H1 (cell line): Measurements from ENCODE around the gene TRIM46. TPM values are rescaled to one million over a fixed set of nuclear protein-coding genes. Genes with fewer than 3 reads are reported as not detected.

Source experiments
- CTCF ChIA-PET: fragments of 300-600 bp; sonication (Branson Sonifier 250); formaldehyde crosslinking; loops from one replicate; lab custom pipeline; 2021; ENCODE audit not compliant: partially characterized antibody; lab: Charles Lee
- POLR2A ChIA-PET: fragments of 300-600 bp; sonication (Branson Sonifier 250); formaldehyde crosslinking; loops from one replicate; lab custom pipeline; 2021; ENCODE audit warnings: inconsistent platforms; ENCODE audit not compliant: partially characterized antibody; lab: Charles Lee
- DNase-seq, 2 experiments: peaks; one replicate each; pipeline versions ENCODE4 v3.0.0 to v3.0.0-alpha.2; 2010 to 2022; ENCODE audit warnings: low spot score in 2 of 2, low read depth in 1 of 2, mixed read lengths in 1 of 2
- FAIRE-seq: peaks from 2 replicates; lab custom pipeline; 2011; peaks lifted over from hg19 to GRCh38; lab: Jason Lieb, UNC
- H2AFZ ChIP-seq: 2 replicates; pipeline ENCODE4 v1.8.1; 2012; ENCODE audit warnings: low read length, inconsistent platforms
- H2AK5ac ChIP-seq: 2 replicates; pipeline ENCODE4 v1.6.1; 2013; ENCODE audit warnings: low read depth, low read length
- H2BK120ac ChIP-seq: replicated peaks from 2 replicates; pipeline ENCODE3; 2013; ENCODE audit warnings: low read depth, low read length, inconsistent platforms
- H2BK12ac ChIP-seq: 2 replicates; pipeline ENCODE4 v1.6.1; 2013; ENCODE audit warnings: low read depth, low read length
- H2BK15ac ChIP-seq: 2 replicates; pipeline ENCODE4 v1.6.1; 2013; ENCODE audit warnings: low read length
- H2BK20ac ChIP-seq: 2 replicates; pipeline ENCODE4 v1.6.1; 2013; ENCODE audit warnings: low read length
- H2BK5ac ChIP-seq: 2 replicates; pipeline ENCODE4 v1.6.1; 2013; ENCODE audit warnings: low read depth, low read length
- H3K14ac ChIP-seq: 2 replicates; pipeline ENCODE4 v1.6.1; 2013; ENCODE audit warnings: inconsistent platforms; ENCODE audit not compliant: insufficient read length
- H3K18ac ChIP-seq: 2 replicates; pipeline ENCODE4 v1.6.1; 2013; ENCODE audit warnings: low read length; ENCODE audit errors: extremely low read depth
- H3K23ac ChIP-seq: 2 replicates; pipeline ENCODE4 v1.6.1; 2013; ENCODE audit warnings: inconsistent platforms; ENCODE audit not compliant: insufficient read length
- H3K23me2 ChIP-seq: 2 replicates; pipeline ENCODE4 v1.6.1; 2013; ENCODE audit warnings: low read depth, low read length
- H3K27ac ChIP-seq: 2 replicates; pipeline ENCODE4 v1.6.1; 2011; ENCODE audit warnings: low read depth, low read length, inconsistent platforms
- H3K27me3 ChIP-seq, 4 experiments: replicated peaks in 1 of 4; 1 replicate in 1 of 4; 2 replicates in 3 of 4; pipeline versions ENCODE4 v1.6.1 to v1.8.1; 2011 to 2013; ENCODE audit warnings: low read length in 3 of 4, mild to moderate bottlenecking in 3 of 4, inconsistent platforms in 2 of 4, mixed read lengths in 2 of 4, moderate library complexity in 1 of 4; ENCODE audit not compliant: control insufficient read depth in 3 of 4, insufficient read depth in 3 of 4; ENCODE audit errors: extremely low read depth in 1 of 4
- H3K36me3 ChIP-seq, 4 experiments: 2 replicates each; pipeline versions ENCODE4 v1.6.1 to v1.8.1; 2011 to 2013; ENCODE audit warnings: mild to moderate bottlenecking in 4 of 4, low read length in 3 of 4, moderate library complexity in 2 of 4, control low read depth in 1 of 4, inconsistent platforms in 1 of 4; ENCODE audit not compliant: insufficient read depth in 4 of 4, control insufficient read depth in 2 of 4
- H3K4ac ChIP-seq: replicated peaks from 2 replicates; pipeline ENCODE3; 2013; ENCODE audit warnings: low read length, low read depth, mixed read lengths, inconsistent platforms; ENCODE audit not compliant: insufficient read length
- H3K4me1 ChIP-seq, 4 experiments: replicated peaks in 1 of 4; 1 replicate in 1 of 4; 2 replicates in 3 of 4; pipeline versions ENCODE4 v1.6.1 to v1.8.1; 2011 to 2013; ENCODE audit warnings: low read length in 3 of 4, inconsistent platforms in 2 of 4, mixed read lengths in 1 of 4; ENCODE audit not compliant: insufficient read depth in 4 of 4, control insufficient read depth in 3 of 4
- H3K4me2 ChIP-seq, 2 experiments: 2 replicates each; pipeline versions ENCODE4 v1.6.1 to v1.8.1; 2011 to 2013; ENCODE audit warnings: low read depth in 2 of 2, low read length in 2 of 2, control low read depth in 1 of 2, inconsistent platforms in 1 of 2, mild to moderate bottlenecking in 1 of 2; ENCODE audit not compliant: insufficient read depth in 1 of 2
- H3K4me3 ChIP-seq, 4 experiments: fragments of 200-600, 300-600 bp in 1 of 4; sonication (generic), shearing (Covaris generic), sonication (Bioruptor Twin) in 1 of 4; 2 replicates each; pipeline versions ENCODE4 v1.5.1 to v1.8.1; 2011 to 2016; ENCODE audit warnings: low read length in 4 of 4, low read depth in 3 of 4, control low read depth in 2 of 4, inconsistent platforms in 2 of 4, mild to moderate bottlenecking in 2 of 4, mixed read lengths in 1 of 4, moderate library complexity in 1 of 4; ENCODE audit not compliant: insufficient read depth in 2 of 4; ENCODE audit errors: extremely low read depth in 1 of 4
- H3K56ac ChIP-seq: replicated peaks from 2 replicates; pipeline ENCODE3; 2013; ENCODE audit warnings: low read depth, mild to moderate bottlenecking, mixed read lengths, low read length, inconsistent platforms; ENCODE audit not compliant: insufficient read length
- H3K79me1 ChIP-seq: 2 replicates; pipeline ENCODE4 v1.6.1; 2013; ENCODE audit warnings: low read depth, low read length, control low read depth
- H3K79me2 ChIP-seq, 2 experiments: 2 replicates each; pipeline versions ENCODE4 v1.6.1 to v1.8.1; 2012 to 2013; ENCODE audit warnings: low read length in 2 of 2, mild to moderate bottlenecking in 2 of 2, inconsistent platforms in 1 of 2; ENCODE audit not compliant: insufficient read depth in 2 of 2, control insufficient read depth in 1 of 2
- H3K9ac ChIP-seq, 4 experiments: replicated peaks in 1 of 4; 1 replicate in 1 of 4; 2 replicates in 3 of 4; pipeline versions ENCODE4 v1.6.1 to v1.8.1; 2011 to 2013; ENCODE audit warnings: low read depth in 3 of 4, low read length in 3 of 4, control low read depth in 2 of 4, mild to moderate bottlenecking in 2 of 4, moderate library complexity in 2 of 4, inconsistent platforms in 1 of 4; ENCODE audit errors: extremely low read depth in 1 of 4
- H3K9me3 ChIP-seq, 2 experiments: 2 replicates each; pipeline versions ENCODE4 v1.6.1 to v1.8.1; 2012 to 2013; ENCODE audit warnings: mild to moderate bottlenecking in 2 of 2, moderate library complexity in 2 of 2, control low read depth in 1 of 2, inconsistent platforms in 1 of 2, low read depth in 1 of 2, low read length in 1 of 2, mixed read lengths in 1 of 2; ENCODE audit not compliant: insufficient read depth in 2 of 2
- H4K20me1 ChIP-seq, 2 experiments: replicated peaks in 1 of 2; 2 replicates each; pipeline versions ENCODE3 to v1.8.1; 2011 to 2013; ENCODE audit warnings: inconsistent platforms in 2 of 2, low read length in 2 of 2, mild to moderate bottlenecking in 1 of 2; ENCODE audit not compliant: insufficient read depth in 2 of 2, control insufficient read depth in 1 of 2
- H4K5ac ChIP-seq: 2 replicates; pipeline ENCODE4 v1.6.1; 2013; ENCODE audit warnings: low read length, low read depth, mixed read lengths, inconsistent platforms; ENCODE audit not compliant: insufficient read length
- H4K8ac ChIP-seq: 2 replicates; pipeline ENCODE4 v1.8.0; 2013; ENCODE audit warnings: mild to moderate bottlenecking, moderate library complexity, low read length, inconsistent platforms; ENCODE audit not compliant: insufficient read depth; ENCODE audit errors: extremely low read depth
- H4K91ac ChIP-seq: replicated peaks from 2 replicates; pipeline ENCODE3; 2013; ENCODE audit warnings: low read length, mixed read lengths, inconsistent platforms; ENCODE audit not compliant: insufficient read length
- BRCA1 ChIP-seq: IDR thresholded peaks from 2 replicates; pipeline ENCODE4 v1.6.1; 2012; ENCODE audit warnings: low read depth, low read length, improper control_type of control experiment
- CEBPB ChIP-seq: IDR thresholded peaks from 2 replicates; pipeline ENCODE4 v1.6.1; 2012; ENCODE audit warnings: low read depth, low read length
- EZH2 ChIP-seq: fragments of 200-600 bp; sonication (generic); IDR thresholded peaks from 2 replicates; pipeline ENCODE4 v1.7.1; 2012; ENCODE audit warnings: low read depth, mild to moderate bottlenecking, moderate library complexity, low read length, inconsistent platforms; ENCODE audit not compliant: severe bottlenecking
- FOSL1 ChIP-seq: IDR thresholded peaks from 2 replicates; pipeline ENCODE4 v1.6.1; 2011; ENCODE audit warnings: mild to moderate bottlenecking, low read depth, low read length, moderate library complexity; ENCODE audit not compliant: insufficient read depth
- MAFK ChIP-seq: IDR thresholded peaks from 2 replicates; pipeline ENCODE4 v1.6.1; 2012; ENCODE audit warnings: low read depth, mild to moderate bottlenecking, improper control_type of control experiment, low read length
- POU5F1 ChIP-seq: IDR thresholded peaks from 2 replicates; pipeline ENCODE4 v1.6.1; 2011; ENCODE audit warnings: low read depth, mild to moderate bottlenecking, low read length, moderate library complexity
- RAD21 ChIP-seq, 2 experiments: IDR thresholded peaks in 1 of 2; conservative IDR thresholded peaks in 1 of 2; 2 replicates each; pipeline ENCODE4 v1.6.1; 2011; ENCODE audit warnings: low read depth in 2 of 2, low read length in 2 of 2, improper control_type of control experiment in 1 of 2, inconsistent platforms in 1 of 2, mild to moderate bottlenecking in 1 of 2, moderate library complexity in 1 of 2
- SIN3A ChIP-seq, 2 experiments: IDR thresholded peaks in 1 of 2; conservative IDR thresholded peaks in 1 of 2; 2 replicates each; pipeline ENCODE4 v1.6.1; 2011 to 2012; ENCODE audit warnings: low read length in 2 of 2, improper control_type of control experiment in 1 of 2, low read depth in 1 of 2, mild to moderate bottlenecking in 1 of 2
- SIRT6 ChIP-seq: IDR thresholded peaks from one replicate; pipeline ENCODE4 v1.7.1; 2012; ENCODE audit warnings: low read length, inconsistent platforms
- TAF1 ChIP-seq: IDR thresholded peaks from 2 replicates; pipeline ENCODE4 v1.6.1; 2011; ENCODE audit warnings: mild to moderate bottlenecking, low read depth, low read length
- TAF7 ChIP-seq: optimal IDR thresholded peaks from 2 replicates; pipeline ENCODE3; 2011; ENCODE audit warnings: low read depth, mild to moderate bottlenecking, inconsistent platforms, low read length, moderate library complexity, borderline replicate concordance
- WGBS, 2 experiments: shearing (Covaris generic) in 1 of 2; methylation state at CpG; one replicate each; pipeline versions ENCODE4 v1.1.6 to v1.1.7; 2013 to 2015; ENCODE audit warnings: low lambda C conversion rate in 2 of 2, mixed read lengths in 2 of 2, inconsistent platforms in 1 of 2, low coverage in 1 of 2, missing lambda C conversion rate in 1 of 2; ENCODE audit not compliant: insufficient replicate concordance in 2 of 2, insufficient coverage in 1 of 2, insufficient read length in 1 of 2; ENCODE audit errors: extremely low coverage in 1 of 2, missing lambda C conversion rate in 1 of 2; 5-methylcytosine and 5-hydroxymethylcytosine counted together
- polyA plus RNA-seq, 7 experiments: library from polyadenylated mRNA; depleted of rRNA in 3 of 7; stranded (reverse) in 5 of 7; unstranded in 2 of 7; fragments of >200 nt in 5 of 7; fragments of 200-250 nt in 2 of 7; gene quantifications; 1 replicate in 5 of 7; 2 replicates in 1 of 7; 4 replicates in 1 of 7; pipeline versions ENCODE4 v1.2.1 to v1.2.3, GENCODE V29; 2011 to 2013; ENCODE audit warnings: missing spikeins in 2 of 7, mixed read lengths in 2 of 7
- total RNA-seq: library from RNA; stranded (reverse); fragmentation: NEBNext Ultra II Directional; extraction: Animal tissue kit (Norgen Biotek cat#: 25700); gene quantifications from 2 replicates; pipeline ENCODE4 v1.2.1, GENCODE V29; 2021

The TRIM46 gene
- total and polyA plus RNA-seq, 2 of the 8 experiments (the other 6 are each of a cell fraction or from before 2014, with no cell fraction given), result 15.5 to 21.6 TPM

GRCh38 chr1:155193275-155193990 is 19.8 kb downstream of the TRIM46 start:
- Histone ChIP-seq H3K27ac (peak overlapping the region; percentile 94), H4K20me1 (peaks cover 10 to 20% of the 10 kb centered on the region in 2 experiments), H2BK120ac (peak overlapping the region; percentile 47), H3K27me3 (no peaks in the 10 kb centered on the region), H4K5ac (peak overlapping the region; percentile 99), H3K4me3 (peak overlapping the region; percentile 60 to 98 (median 96)), H3K36me3 (peaks cover 17 to 25% (median 18%) of the 10 kb centered on the region in 4 experiments), H2BK12ac (peak overlapping the region; percentile 100), H3K79me1 (peaks cover 13% of the 10 kb centered on the region), H3K9ac (peak overlapping the region in 3 of 4 experiments; percentile 72 to 96 (median 92); a peak in 6 of 7 replicates), H4K8ac (peak overlapping the region; percentile 96), H3K23me2 (peaks cover 24% of the 10 kb centered on the region), H3K23ac (no peak overlapping the region), H2BK20ac (peak overlapping the region; percentile 98), H3K4me2 (peak overlapping the region; percentile 81 to 87), H3K56ac (peak overlapping the region; percentile 70), H3K79me2 (peaks cover 6 to 32% of the 10 kb centered on the region in 2 experiments; a peak in 3 of 4 replicates), H3K4ac (peak overlapping the region; percentile 98), H2AK5ac (peak overlapping the region; percentile 69; the same call in 1 of the 2 replicates), H3K4me1 (peaks cover 9 to 31% (median 25%) of the 10 kb centered on the region in 4 experiments), H3K14ac (peak overlapping the region; percentile 51), H3K9me3 (no peaks in the 10 kb centered on the region), H2BK5ac (peak overlapping the region; percentile 99), H2BK15ac (peak overlapping the region; percentile 97; the same call in 1 of the 2 replicates), H3K18ac (peak overlapping the region; percentile 99), H2AFZ (no peak overlapping the region), H4K91ac (peak overlapping the region; percentile 100)
- ChIA-PET POLR2A (interaction anchor here (0.6 to 19.4 kb wide), 30 partner anchors 14 to 250 kb away, joined by 3 to 512 read pairs (median 4); partner anchors contain the start of genes CLK2, ENTREP3, FLAD1 and HCN3), CTCF (interaction anchor here (0.6 to 5.1 kb wide), 30 partner anchors 9 to 1086 kb away, joined by 3 to 107 read pairs (median 4); partner anchors contain the start of genes ENTREP3, KRTCAP2, MTX1 and RUSC1)
- no peak for FAIRE-seq
- 1% methylated on average over 26 of the region's 38 CpGs; no CpG with 5 or more reads in 1 of the 2 experiments for WGBS, 2 experiments
- peak in 1 of 2 experiments; percentile 99 for DNase-seq
- TF ChIP-seq RAD21 (IDR thresholded peaks at IDR 0.05 in 1 of 2, conservative IDR thresholded peaks at IDR 0.05 in 1 of 2; ENCODE audit: low read depth in 2 of 2, low read length in 2 of 2) (peak; percentile 49 to 70), TAF1 (peak; percentile 70), EZH2 (no peak), SIRT6 (no peak), BRCA1 (peak; percentile 25; the same call in 1 of the 2 replicates), FOSL1 (no peak), CEBPB (no peak), MAFK (no peak), TAF7 (peak; percentile 74), SIN3A (conservative IDR thresholded peaks at IDR 0.05 in 1 of 2, IDR thresholded peaks at IDR 0.05 in 1 of 2; ENCODE audit: low read depth in 1 of 2, low read length in 2 of 2) (peak; percentile 58 to 84; a peak in 2 of 4 replicates), POU5F1 (no peak)
